ENCODE results near the gene CPED1. TPM values are rescaled to one million over a fixed set of nuclear protein-coding genes. Genes with fewer than 3 reads are reported as not detected.
"Not testable (repeated sequence)": the region's sequence is repeated elsewhere in the genome, so short reads cannot be mapped to it uniquely, and the experiment has no call there.

CPED1 gene
- total and polyA plus RNA-seq, 2 experiments from 2014 or later, result 0.17 to 0.47 TPM

GRCh38 chr7:121221108-121221507 lies 232.6 kb downstream of the CPED1 start:
- not testable (repeated sequence) for H3K79me2 ChIP-seq (replicated peaks; ENCODE audit: insufficient read depth); H2AFZ ChIP-seq; H4K20me1 ChIP-seq (replicated peaks; ENCODE audit: insufficient read depth); H3K4me2 ChIP-seq; H3K27me3 ChIP-seq (ENCODE audit: insufficient read depth); H3K9me2 ChIP-seq (ENCODE audit: insufficient read depth); H3K4me3 Mint-ChIP-seq; H3K27ac Mint-ChIP-seq; H3K36me3 ChIP-seq (ENCODE audit: insufficient read depth); H3K27me3 Mint-ChIP-seq (ENCODE audit: insufficient read depth, low read depth, poor library complexity); ATAC-seq; H3K4me1 ChIP-seq (ENCODE audit: insufficient read depth); H3F3A ChIP-seq (replicated peaks; ENCODE audit: low read depth); H3K4me3 ChIP-seq; H3K27ac ChIP-seq (ENCODE audit: low read depth); DNase-seq (ENCODE audit: low spot score); H3K36me3 Mint-ChIP-seq (ENCODE audit: low read depth); H3K4me1 Mint-ChIP-seq
- peaks cover 12% of the 10 kb centered on the region; the same call in 2 of the 3 replicates for H3K9me3 Mint-ChIP-seq

- peaks cover 19% of the 10 kb centered on the region; the same call in 1 of the 2 replicates for H3K9me2 ChIP-seq (ENCODE audit: insufficient read depth)
- Mint-ChIP-seq H3K27me3 (ENCODE audit: insufficient read depth, low read depth, poor library complexity) (no peaks in the 10 kb centered on the region), H3K36me3 (ENCODE audit: low read depth) (no peaks in the 10 kb centered on the region), H3K4me1 (no peaks in the 10 kb centered on the region), H3K27ac (no peak overlapping the region), H3K4me3 (no peak overlapping the region), H3K9me3 (no peaks in the 10 kb centered on the region)
- H3K27me3 ChIP-seq (ENCODE audit: insufficient read depth), result no peaks in the 10 kb centered on the region
- no peaks in the 10 kb centered on the region for H3F3A ChIP-seq (replicated peaks; ENCODE audit: low read depth)
- DNase-seq (ENCODE audit: low spot score) (no peak), ATAC-seq (no peak)
- no peaks in the 10 kb centered on the region for H4K20me1 ChIP-seq (replicated peaks; ENCODE audit: insufficient read depth)
- no peaks in the 10 kb centered on the region for H3K79me2 ChIP-seq (replicated peaks; ENCODE audit: insufficient read depth)
- TF ChIP-seq ZNF462 (CRISPR knock-in tag; IDR thresholded peaks at IDR 0.05), result no peak
- TF ChIP-seq JUNB (IDR thresholded peaks at IDR 0.05; ENCODE audit: unreplicated experiment), result no peak
- no peak for TF ChIP-seq CREB1 (CRISPR knock-in tag; IDR thresholded peaks at IDR 0.05; ENCODE audit: low read depth)
- H2AFZ ChIP-seq, result no peak overlapping the region; the same call in 1 of the 2 replicates
- H3K4me3 ChIP-seq, result no peak overlapping the region
- no peaks in the 10 kb centered on the region for H3K36me3 ChIP-seq (ENCODE audit: insufficient read depth)
- H3K27ac ChIP-seq (ENCODE audit: low read depth), result no peak overlapping the region
- no peak overlapping the region for H3K4me2 ChIP-seq
- H3K4me1 ChIP-seq (ENCODE audit: insufficient read depth), result no peaks in the 10 kb centered on the region
These were observed 240.3 kb downstream of the CPED1 start for GRCh38 chr7:121228779-121229178.

All from GM23338 (cell line).